ENCODE data around the gene KRT2. TPM values are rescaled to one million over a fixed set of nuclear protein-coding genes. Genes with fewer than 3 reads are reported as not detected.

Gene KRT2
- total RNA-seq, 1 donor from 2014 or later: not detected

- no peak for TF ChIP-seq CTCF (conservative IDR thresholded peaks at IDR 0.05; ENCODE audit: low read depth, low read length)
- DNase-seq (ENCODE audit: low read depth): no peak
- no peak overlapping the region for H3K4me3 ChIP-seq (ENCODE audit: low read depth, low read length)
Measured at GRCh38 chr12:52608826-52609630, 43.0 kb downstream of the KRT2 start.

GRCh38 chr12:52608161-52608560, 43.9 kb downstream of the KRT2 start:
- no peak for DNase-seq (ENCODE audit: low read depth)

GRCh38 chr12:52607314-52607713, 44.7 kb downstream of the KRT2 start:
- no peak for DNase-seq (ENCODE audit: low read depth)
- no peak for TF ChIP-seq CTCF (conservative IDR thresholded peaks at IDR 0.05; ENCODE audit: low read depth, low read length)
- H3K4me3 ChIP-seq (ENCODE audit: low read depth, low read length): no peak overlapping the region

More at GRCh38 chr12:52608161-52608560, 43.9 kb downstream of the KRT2 start:
- no peak for TF ChIP-seq CTCF (conservative IDR thresholded peaks at IDR 0.05; ENCODE audit: low read depth, low read length)
- no peak overlapping the region for H3K4me3 ChIP-seq (ENCODE audit: low read depth, low read length)

- no peak for TF ChIP-seq CTCF (conservative IDR thresholded peaks at IDR 0.05; ENCODE audit: low read depth, low read length)
- no peak for DNase-seq (ENCODE audit: low read depth)
- no peak overlapping the region for H3K4me3 ChIP-seq (ENCODE audit: low read depth, low read length)
Measured at GRCh38 chr12:52606581-52607218, 45.3 kb downstream of the KRT2 start.

GRCh38 chr12:52606096-52606495, 45.9 kb downstream of the KRT2 start:
- no peak for DNase-seq (ENCODE audit: low read depth)
- no peak overlapping the region for H3K4me3 ChIP-seq (ENCODE audit: low read depth, low read length)
- TF ChIP-seq CTCF (conservative IDR thresholded peaks at IDR 0.05; ENCODE audit: low read depth, low read length): no peak

GRCh38 chr12:52605542-52605941, 46.5 kb downstream of the KRT2 start:
- TF ChIP-seq CTCF (conservative IDR thresholded peaks at IDR 0.05; ENCODE audit: low read depth, low read length): no peak
- no peak for DNase-seq (ENCODE audit: low read depth)
- H3K4me3 ChIP-seq (ENCODE audit: low read depth, low read length): no peak overlapping the region

Measured in epithelial cell of proximal tubule (primary cell).